Astrocyte (in vitro differentiated cells and primary cell): ENCODE data around the gene ZIK1. TPM values are rescaled to one million over a fixed set of nuclear protein-coding genes. Genes with fewer than 3 reads are reported as not detected.

ENCODE experiments used
- DNase-seq: peaks from one replicate; pipeline ENCODE4 v3.0.0-alpha.2; 2010; ENCODE audit warnings: low read depth
- FAIRE-seq: peaks from 2 replicates; lab custom pipeline; 2011; peaks lifted over from hg19 to GRCh38; lab: Jason Lieb, UNC
- H2AFZ ChIP-seq: 2 replicates; pipeline ENCODE4 v1.6.0; 2012; ENCODE audit warnings: low read depth, low read length, inconsistent platforms
- H3K27ac ChIP-seq: 2 replicates; pipeline ENCODE4 v1.5.1; 2011; ENCODE audit warnings: low read depth, low read length, inconsistent platforms
- H3K27me3 ChIP-seq: 2 replicates; pipeline ENCODE4 v1.6.0; 2011; ENCODE audit warnings: low read length, inconsistent platforms; ENCODE audit not compliant: insufficient read depth
- H3K36me3 ChIP-seq: 2 replicates; pipeline ENCODE4 v1.5.1; 2011; ENCODE audit warnings: low read length, inconsistent platforms; ENCODE audit not compliant: insufficient read depth
- H3K4me1 ChIP-seq: 2 replicates; pipeline ENCODE4 v1.5.1; 2011; ENCODE audit warnings: low read length, inconsistent platforms; ENCODE audit not compliant: insufficient read depth
- H3K4me2 ChIP-seq: 2 replicates; pipeline ENCODE4 v1.6.0; 2012; ENCODE audit warnings: low read length, inconsistent platforms
- H3K4me3 ChIP-seq: 2 replicates; pipeline ENCODE4 v1.5.1; 2011; ENCODE audit warnings: low read depth, mild to moderate bottlenecking, low read length, inconsistent platforms; ENCODE audit not compliant: insufficient read depth
- H3K79me2 ChIP-seq: 2 replicates; pipeline ENCODE4 v1.6.0; 2012; ENCODE audit warnings: mild to moderate bottlenecking, low read length, inconsistent platforms; ENCODE audit not compliant: insufficient read depth
- H3K9ac ChIP-seq: 2 replicates; pipeline ENCODE4 v1.6.0; 2012; ENCODE audit warnings: mild to moderate bottlenecking, low read length, inconsistent platforms
- H3K9me3 ChIP-seq: 2 replicates; pipeline ENCODE4 v1.5.1; 2012; ENCODE audit warnings: low read depth, mild to moderate bottlenecking, low read length, inconsistent platforms; ENCODE audit not compliant: insufficient read depth
- H4K20me1 ChIP-seq: 2 replicates; pipeline ENCODE4 v1.6.0; 2012; ENCODE audit warnings: low read length, inconsistent platforms; ENCODE audit not compliant: insufficient read depth
- H3K27ac Mint-ChIP-seq: one replicate; pipeline ENCODE4 v1.8.0; 2021; ENCODE audit warnings: mild to moderate bottlenecking, mixed read lengths; ENCODE audit not compliant: unreplicated experiment
- H3K27me3 Mint-ChIP-seq: one replicate; pipeline ENCODE4 v1.8.0; 2021; ENCODE audit warnings: low read depth, mixed read lengths; ENCODE audit not compliant: unreplicated experiment
- H3K36me3 Mint-ChIP-seq: one replicate; pipeline ENCODE4 v1.8.0; 2021; ENCODE audit warnings: low read depth, mixed read lengths; ENCODE audit not compliant: unreplicated experiment
- H3K4me1 Mint-ChIP-seq: one replicate; pipeline ENCODE4 v1.8.0; 2021; ENCODE audit warnings: low read depth, mixed read lengths; ENCODE audit not compliant: unreplicated experiment
- H3K4me3 Mint-ChIP-seq: one replicate; pipeline ENCODE4 v1.8.0; 2021; ENCODE audit warnings: mild to moderate bottlenecking, moderate library complexity, mixed read lengths; ENCODE audit not compliant: unreplicated experiment
- H3K9me3 Mint-ChIP-seq: one replicate; pipeline ENCODE4 v1.8.0; 2021; ENCODE audit warnings: mild to moderate bottlenecking, mixed read lengths; ENCODE audit not compliant: unreplicated experiment
- CTCF ChIP-seq: IDR thresholded peaks from 2 replicates; pipeline ENCODE4 v1.5.1; 2011; ENCODE audit warnings: low read depth, mild to moderate bottlenecking, inconsistent platforms, low read length, moderate library complexity; ENCODE audit not compliant: insufficient read depth
- EZH2 ChIP-seq: IDR thresholded peaks from 2 replicates; pipeline ENCODE4 v1.6.1; 2012; ENCODE audit warnings: mild to moderate bottlenecking, low read length, inconsistent platforms; ENCODE audit not compliant: insufficient read depth
- total RNA-seq: library from RNA; stranded (reverse); gene quantifications from 2 replicates; pipeline ENCODE4 v1.2.1, GENCODE V29; 2021

ZIK1 gene
- total RNA-seq, 1 donor from 2014 or later, result 8.9 TPM

GRCh38 chr19:57615346-57615745 is 31.4 kb downstream of the ZIK1 start:
- Histone ChIP-seq H3K79me2 (peaks cover 63% of the 10 kb centered on the region), H4K20me1 (peaks cover 37% of the 10 kb centered on the region), H3K4me2 (peak overlapping the region; percentile 95), H3K9ac (no peak overlapping the region), H3K9me3 (peaks cover 62% of the 10 kb centered on the region), H3K27me3 (no peaks in the 10 kb centered on the region), H3K36me3 (peaks cover 26% of the 10 kb centered on the region), H3K4me3 (peak overlapping the region; percentile 96), H3K27ac (no peak overlapping the region), H3K4me1 (no peaks in the 10 kb centered on the region), H2AFZ (no peak overlapping the region)
- peaks cover 4% of the 10 kb centered on the region for H3K4me1 Mint-ChIP-seq
- no peak for DNase-seq
- TF ChIP-seq CTCF (no peak), EZH2 (no peak)
- no peaks in the 10 kb centered on the region for H3K27me3 Mint-ChIP-seq
- peaks cover 61% of the 10 kb centered on the region for H3K36me3 Mint-ChIP-seq
- no peak for FAIRE-seq
- H3K27ac Mint-ChIP-seq, result peak overlapping the region; percentile 29
- H3K9me3 Mint-ChIP-seq, result peaks cover 54% of the 10 kb centered on the region
- peak overlapping the region; percentile 98 for H3K4me3 Mint-ChIP-seq

DNA sequence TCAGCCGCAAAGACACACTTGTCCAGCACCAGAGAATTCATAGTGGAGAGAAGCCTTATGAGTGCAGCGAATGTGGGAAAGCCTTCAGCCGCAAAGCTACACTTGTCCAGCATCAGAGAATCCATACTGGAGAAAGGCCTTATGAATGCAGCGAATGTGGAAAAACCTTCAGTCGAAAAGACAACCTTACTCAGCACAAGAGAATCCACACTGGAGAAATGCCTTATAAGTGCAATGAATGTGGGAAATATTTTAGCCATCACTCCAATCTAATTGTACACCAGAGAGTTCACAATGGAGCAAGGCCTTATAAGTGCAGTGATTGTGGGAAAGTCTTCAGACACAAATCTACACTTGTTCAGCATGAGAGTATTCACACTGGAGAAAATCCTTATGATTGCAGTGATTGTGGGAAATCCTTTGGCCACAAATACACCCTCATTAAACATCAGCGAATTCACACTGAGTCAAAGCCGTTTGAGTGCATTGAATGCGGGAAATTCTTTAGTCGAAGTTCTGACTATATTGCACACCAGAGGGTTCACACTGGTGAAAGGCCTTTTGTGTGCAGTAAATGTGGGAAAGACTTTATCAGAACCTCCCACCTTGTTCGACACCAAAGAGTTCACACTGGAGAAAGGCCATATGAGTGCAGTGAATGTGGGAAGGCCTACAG is 36.9 kb downstream of the ZIK1 start:
- no peak for FAIRE-seq
- Histone ChIP-seq H4K20me1 (peaks cover 47% of the 10 kb centered on the region), H3K4me1 (no peaks in the 10 kb centered on the region), H3K27me3 (no peaks in the 10 kb centered on the region), H3K4me2 (no peak overlapping the region), H3K4me3 (peak overlapping the region; percentile 11), H3K79me2 (peaks cover 74% of the 10 kb centered on the region), H3K9ac (no peak overlapping the region), H3K27ac (no peak overlapping the region), H3K9me3 (peaks cover 92% of the 10 kb centered on the region), H3K36me3 (peaks cover 54% of the 10 kb centered on the region), H2AFZ (no peak overlapping the region)
- Mint-ChIP-seq H3K36me3 (peaks cover 94% of the 10 kb centered on the region), H3K27me3 (no peaks in the 10 kb centered on the region), H3K9me3 (peaks cover 82% of the 10 kb centered on the region), H3K27ac (no peak overlapping the region), H3K4me1 (no peaks in the 10 kb centered on the region), H3K4me3 (no peak overlapping the region)
- DNase-seq, result peak; percentile 14
- TF ChIP-seq CTCF, result no peak
- TF ChIP-seq EZH2, result no peak

DNA sequence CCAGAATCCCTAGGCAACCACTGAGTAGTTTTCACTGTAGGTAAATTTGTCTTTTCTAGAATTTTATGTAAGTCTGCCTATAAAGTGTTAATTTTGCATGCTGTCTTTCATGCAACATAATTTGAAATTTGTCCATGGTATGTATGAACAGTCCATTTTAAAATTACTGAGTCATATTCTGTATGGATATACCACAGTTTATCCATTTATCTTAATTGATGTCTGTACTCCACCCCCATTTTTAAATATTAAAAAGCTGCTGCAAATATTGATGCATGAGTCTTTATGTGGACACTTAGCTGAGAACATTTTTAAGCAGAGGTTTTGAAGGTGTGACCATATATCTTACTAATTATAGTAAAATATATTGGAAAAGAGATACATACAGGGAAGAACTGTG is 39.1 kb downstream of the ZIK1 start:
- no peak overlapping the region for H3K4me3 Mint-ChIP-seq
- peaks cover 70% of the 10 kb centered on the region for H3K9me3 Mint-ChIP-seq
- no peak overlapping the region for H3K9ac ChIP-seq
- H3K4me1 ChIP-seq, result no peaks in the 10 kb centered on the region
- DNase-seq, result no peak
- H2AFZ ChIP-seq, result no peak overlapping the region
- peaks cover 51% of the 10 kb centered on the region for H3K79me2 ChIP-seq
- TF ChIP-seq CTCF, result no peak
- no peak for TF ChIP-seq EZH2
- H3K4me3 ChIP-seq, result no peak overlapping the region
- H3K36me3 ChIP-seq, result peaks cover 41% of the 10 kb centered on the region
- H3K36me3 Mint-ChIP-seq, result peaks cover 79% of the 10 kb centered on the region
- H3K27ac Mint-ChIP-seq, result no peak overlapping the region
- H3K4me1 Mint-ChIP-seq, result no peaks in the 10 kb centered on the region
- H3K27me3 Mint-ChIP-seq, result no peaks in the 10 kb centered on the region
- H4K20me1 ChIP-seq, result peaks cover 34% of the 10 kb centered on the region
- no peak for FAIRE-seq
- H3K9me3 ChIP-seq, result peaks cover 70% of the 10 kb centered on the region
- H3K27ac ChIP-seq, result no peak overlapping the region
- H3K4me2 ChIP-seq, result no peak overlapping the region
- no peaks in the 10 kb centered on the region for H3K27me3 ChIP-seq
